Type B pancreatic cell (in vitro differentiated cells): ENCODE data around the gene SLC12A4. TPM values are rescaled to one million over a fixed set of nuclear protein-coding genes. Genes with fewer than 3 reads are reported as not detected.

Source experiments
- DNase-seq: peaks from one replicate; pipeline ENCODE4 v3.0.0; 2021; ENCODE audit warnings: mixed read lengths; ENCODE audit not compliant: unreplicated experiment; ENCODE audit errors: extremely low spot score
- H3K27ac Mint-ChIP-seq: 2 replicates; pipeline ENCODE4 v1.8.0; 2021; ENCODE audit warnings: mild to moderate bottlenecking, mixed read lengths
- H3K27me3 Mint-ChIP-seq: 2 replicates; pipeline ENCODE4 v1.8.0; 2021; ENCODE audit warnings: mixed read lengths
- H3K36me3 Mint-ChIP-seq: 2 replicates; pipeline ENCODE4 v1.8.0; 2021; ENCODE audit warnings: mixed read lengths
- H3K4me1 Mint-ChIP-seq: one replicate; pipeline ENCODE4 v1.8.0; 2021; ENCODE audit warnings: mixed read lengths; ENCODE audit not compliant: unreplicated experiment
- H3K4me3 Mint-ChIP-seq: 2 replicates; pipeline ENCODE4 v1.8.0; 2021; ENCODE audit warnings: mild to moderate bottlenecking, mixed read lengths
- H3K9me3 Mint-ChIP-seq: 2 replicates; pipeline ENCODE4 v1.8.0; 2021; ENCODE audit warnings: mixed read lengths
- total RNA-seq: library from RNA; stranded (reverse); gene quantifications from 2 replicates; pipeline ENCODE4 v1.2.1, GENCODE V29; 2021; ENCODE audit warnings: low replicate concordance
- TF ChIP-seq, protein P1 (sequence below): fragments of 200-600 bp; sonication (generic); conservative IDR thresholded peaks from 2 replicates; pipeline ENCODE4 v1.5.0; 2021; ENCODE audit warnings: antibody characterized with exemption, mild to moderate bottlenecking

SLC12A4 gene
- total RNA-seq, 1 donor from 2014 or later, result 48.1 TPM

DNA sequence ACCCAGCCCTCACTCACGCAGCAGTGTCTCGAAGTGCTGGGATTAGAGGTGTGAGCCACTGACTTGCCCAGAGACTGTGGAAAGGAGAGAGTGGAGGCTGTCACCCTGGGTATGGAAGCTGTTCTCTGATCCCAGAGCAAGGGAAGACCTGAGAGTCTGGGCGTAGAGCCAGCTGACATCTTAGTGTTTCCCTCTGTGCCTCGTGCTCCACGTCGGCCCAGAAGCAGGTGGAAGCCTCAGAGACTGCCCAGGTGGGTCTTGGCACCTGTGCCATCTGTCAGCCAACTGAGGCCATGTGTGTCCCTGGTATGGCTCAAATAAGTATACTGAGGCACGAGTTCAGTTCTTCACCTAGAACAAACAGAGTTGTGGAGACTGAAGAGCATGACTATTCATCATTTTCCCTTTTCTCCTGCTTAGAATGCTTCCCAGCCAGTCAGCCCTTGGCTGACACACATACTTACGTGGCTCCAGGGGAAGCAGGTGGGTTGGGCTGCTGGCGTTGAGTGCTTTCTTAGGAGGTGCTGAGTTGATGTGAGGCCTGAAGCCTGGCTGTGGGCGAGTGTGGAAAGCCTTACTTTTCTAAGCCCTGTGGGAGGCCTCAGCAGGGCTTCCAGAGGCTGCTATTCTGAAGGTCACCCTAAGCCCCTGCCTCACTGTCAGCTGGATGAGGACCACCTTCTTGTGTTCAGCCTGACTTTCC lies 44.9 kb downstream of the SLC12A4 start:
- DNase-seq, result no peak
- Mint-ChIP-seq H3K4me1 (peaks cover 12% of the 10 kb centered on the region), H3K27ac (no peak overlapping the region), H3K27me3 (no peaks in the 10 kb centered on the region), H3K36me3 (no peaks in the 10 kb centered on the region), H3K9me3 (no peaks in the 10 kb centered on the region), H3K4me3 (no peak overlapping the region)
- TF ChIP-seq, protein P1, sequence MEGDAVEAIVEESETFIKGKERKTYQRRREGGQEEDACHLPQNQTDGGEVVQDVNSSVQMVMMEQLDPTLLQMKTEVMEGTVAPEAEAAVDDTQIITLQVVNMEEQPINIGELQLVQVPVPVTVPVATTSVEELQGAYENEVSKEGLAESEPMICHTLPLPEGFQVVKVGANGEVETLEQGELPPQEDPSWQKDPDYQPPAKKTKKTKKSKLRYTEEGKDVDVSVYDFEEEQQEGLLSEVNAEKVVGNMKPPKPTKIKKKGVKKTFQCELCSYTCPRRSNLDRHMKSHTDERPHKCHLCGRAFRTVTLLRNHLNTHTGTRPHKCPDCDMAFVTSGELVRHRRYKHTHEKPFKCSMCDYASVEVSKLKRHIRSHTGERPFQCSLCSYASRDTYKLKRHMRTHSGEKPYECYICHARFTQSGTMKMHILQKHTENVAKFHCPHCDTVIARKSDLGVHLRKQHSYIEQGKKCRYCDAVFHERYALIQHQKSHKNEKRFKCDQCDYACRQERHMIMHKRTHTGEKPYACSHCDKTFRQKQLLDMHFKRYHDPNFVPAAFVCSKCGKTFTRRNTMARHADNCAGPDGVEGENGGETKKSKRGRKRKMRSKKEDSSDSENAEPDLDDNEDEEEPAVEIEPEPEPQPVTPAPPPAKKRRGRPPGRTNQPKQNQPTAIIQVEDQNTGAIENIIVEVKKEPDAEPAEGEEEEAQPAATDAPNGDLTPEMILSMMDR, result no peak

- no peaks in the 10 kb centered on the region for H3K9me3 Mint-ChIP-seq
- peaks cover 12% of the 10 kb centered on the region for H3K4me1 Mint-ChIP-seq
- H3K36me3 Mint-ChIP-seq, result no peaks in the 10 kb centered on the region
- H3K27ac Mint-ChIP-seq, result peak overlapping the region; percentile 36
- DNase-seq, result no peak
- no peaks in the 10 kb centered on the region for H3K27me3 Mint-ChIP-seq
- H3K4me3 Mint-ChIP-seq, result no peak overlapping the region
- TF ChIP-seq, protein P1, result no peak
Measured at GRCh38 chr16:67922740-67923139, 45.7 kb downstream of the SLC12A4 start.

- no peak overlapping the region for H3K27ac Mint-ChIP-seq
Measured at GRCh38 chr16:67922221-67922620, 46.2 kb downstream of the SLC12A4 start.

DNA sequence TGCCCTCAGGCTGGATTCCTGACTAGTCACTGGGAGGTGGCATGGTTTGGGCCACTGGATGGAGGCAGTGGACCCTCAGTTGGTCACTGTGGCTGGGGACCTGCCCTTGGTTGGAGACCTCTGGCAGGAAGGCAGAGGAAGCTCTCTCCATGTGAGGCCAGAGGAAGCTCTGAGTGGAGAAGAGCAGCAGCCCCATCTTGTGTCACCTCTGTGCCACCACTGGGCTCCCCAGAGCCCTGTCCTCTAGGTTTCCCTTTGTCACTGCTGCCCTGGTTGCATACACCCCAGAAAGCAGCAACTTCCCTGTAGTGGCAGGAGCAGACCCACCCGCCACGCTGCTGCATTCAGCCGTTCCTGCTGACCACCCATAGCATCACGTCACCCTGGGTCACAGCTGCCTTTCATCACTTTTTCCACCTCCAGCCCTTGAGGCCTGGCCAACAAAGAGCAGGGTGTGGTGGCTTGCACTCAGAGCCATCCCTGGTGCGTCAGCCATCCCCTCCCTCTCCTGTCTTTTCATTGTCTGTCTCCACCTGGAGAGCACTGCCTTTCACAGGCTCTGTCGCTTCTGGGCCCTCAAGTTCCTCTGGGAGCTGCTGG lies 48.7 kb downstream of the SLC12A4 start:
- Mint-ChIP-seq H3K27me3 (no peaks in the 10 kb centered on the region), H3K4me1 (peaks cover 16% of the 10 kb centered on the region), H3K27ac (no peak overlapping the region), H3K36me3 (no peaks in the 10 kb centered on the region), H3K4me3 (no peak overlapping the region), H3K9me3 (no peaks in the 10 kb centered on the region)
- TF ChIP-seq, protein P1, result no peak
- DNase-seq, result no peak

More at GRCh38 chr16:67922221-67922620, 46.2 kb downstream of the SLC12A4 start:
- no peaks in the 10 kb centered on the region for H3K36me3 Mint-ChIP-seq
- no peaks in the 10 kb centered on the region for H3K27me3 Mint-ChIP-seq
- H3K9me3 Mint-ChIP-seq, result no peaks in the 10 kb centered on the region
- peaks cover 12% of the 10 kb centered on the region for H3K4me1 Mint-ChIP-seq
- no peak overlapping the region for H3K4me3 Mint-ChIP-seq
- TF ChIP-seq, protein P1, result no peak
- no peak for DNase-seq

GRCh38 chr16:67917852-67918236 lies 50.6 kb downstream of the SLC12A4 start:
- Mint-ChIP-seq H3K27ac (peak overlapping the region; percentile 63), H3K9me3 (no peaks in the 10 kb centered on the region), H3K36me3 (peaks cover 4% of the 10 kb centered on the region), H3K27me3 (no peaks in the 10 kb centered on the region), H3K4me1 (peaks cover 11% of the 10 kb centered on the region), H3K4me3 (no peak overlapping the region)
- DNase-seq, result no peak
- TF ChIP-seq, protein P1, result no peak
